ENCODE results near the gene CSPG4. TPM values are rescaled to one million over a fixed set of nuclear protein-coding genes. Genes with fewer than 3 reads are reported as not detected.
"Not testable (repeated sequence)": the region's sequence is repeated elsewhere in the genome, so short reads cannot be mapped to it uniquely, and the experiment has no call there.

The CSPG4 gene
- total and polyA plus RNA-seq, 9 donors = 56.6 to 110 (median 85.1) TPM

DNA sequence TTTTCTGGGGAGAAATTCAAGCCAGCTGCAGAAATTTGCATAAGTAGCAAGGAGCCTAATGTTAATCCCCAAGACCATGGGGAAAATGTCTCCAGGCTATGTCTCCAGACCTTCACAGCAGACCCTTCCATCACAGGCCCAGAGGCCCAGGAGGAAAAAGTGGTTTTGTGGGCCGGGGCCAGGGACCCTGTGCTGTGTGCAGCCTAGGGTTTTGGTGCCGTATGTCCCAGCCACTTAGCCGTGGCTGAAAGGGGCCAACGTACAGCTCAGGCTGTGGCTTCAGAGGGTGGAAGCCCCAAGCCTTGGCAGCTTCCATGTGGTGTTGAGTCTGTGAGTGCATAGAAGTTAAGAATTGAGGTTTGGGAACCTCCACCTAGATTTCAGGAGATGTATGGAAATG, 29.7 kb upstream of the CSPG4 start:
- 95% methylated on average over 4 of the region's 4 CpGs for WGBS (ENCODE audit: insufficient coverage)
- H3K27ac ChIP-seq (ENCODE audit: low read length); H3K36me3 ChIP-seq (ENCODE audit: control insufficient read depth, insufficient read depth, low read length); H3K9me3 ChIP-seq (replicated peaks; ENCODE audit: control insufficient read depth, low read depth, low read length); DNase-seq; H3K4me3 ChIP-seq (ENCODE audit: low read length): not testable (repeated sequence)
- Histone ChIP-seq H3K27me3 (ENCODE audit: control insufficient read depth, insufficient read depth, low read length) (peaks cover 20% of the 10 kb centered on the region), H3K4me1 (ENCODE audit: control insufficient read depth, insufficient read depth, low read length) (peaks cover 16% of the 10 kb centered on the region)

DNA sequence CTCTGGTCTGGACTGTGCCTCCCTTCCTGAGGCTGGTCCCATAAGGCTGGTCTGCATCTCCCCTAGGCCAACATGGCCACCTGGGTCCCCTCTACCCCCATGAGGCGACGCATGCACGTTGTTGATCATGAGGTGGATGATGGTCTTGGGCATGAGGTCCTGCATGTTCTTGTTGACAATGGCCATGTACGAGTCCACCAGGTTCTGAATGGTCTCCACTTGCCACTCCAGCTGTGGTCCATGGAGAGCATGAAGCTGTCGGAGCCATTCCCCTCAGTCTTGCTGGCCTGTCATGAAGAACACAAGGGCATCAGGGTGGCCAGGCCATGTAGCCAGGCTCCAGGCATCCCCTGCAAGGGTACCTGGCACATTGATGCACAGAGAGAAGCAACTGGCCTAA, 27.1 kb upstream of the CSPG4 start:
- Histone ChIP-seq H3K9me3 (replicated peaks; ENCODE audit: control insufficient read depth, low read depth, low read length) (no peaks in the 10 kb centered on the region), H3K27me3 (ENCODE audit: control insufficient read depth, insufficient read depth, low read length) (peaks cover 18% of the 10 kb centered on the region), H3K4me1 (ENCODE audit: control insufficient read depth, insufficient read depth, low read length) (peaks cover 20% of the 10 kb centered on the region), H3K4me3 (ENCODE audit: low read length) (no peak overlapping the region), H3K27ac (ENCODE audit: low read length) (no peak overlapping the region), H3K36me3 (ENCODE audit: control insufficient read depth, insufficient read depth, low read length) (no peaks in the 10 kb centered on the region)
- 89% methylated on average over 4 of the region's 5 CpGs for WGBS (ENCODE audit: insufficient coverage)
- DNase-seq = no peak

DNA sequence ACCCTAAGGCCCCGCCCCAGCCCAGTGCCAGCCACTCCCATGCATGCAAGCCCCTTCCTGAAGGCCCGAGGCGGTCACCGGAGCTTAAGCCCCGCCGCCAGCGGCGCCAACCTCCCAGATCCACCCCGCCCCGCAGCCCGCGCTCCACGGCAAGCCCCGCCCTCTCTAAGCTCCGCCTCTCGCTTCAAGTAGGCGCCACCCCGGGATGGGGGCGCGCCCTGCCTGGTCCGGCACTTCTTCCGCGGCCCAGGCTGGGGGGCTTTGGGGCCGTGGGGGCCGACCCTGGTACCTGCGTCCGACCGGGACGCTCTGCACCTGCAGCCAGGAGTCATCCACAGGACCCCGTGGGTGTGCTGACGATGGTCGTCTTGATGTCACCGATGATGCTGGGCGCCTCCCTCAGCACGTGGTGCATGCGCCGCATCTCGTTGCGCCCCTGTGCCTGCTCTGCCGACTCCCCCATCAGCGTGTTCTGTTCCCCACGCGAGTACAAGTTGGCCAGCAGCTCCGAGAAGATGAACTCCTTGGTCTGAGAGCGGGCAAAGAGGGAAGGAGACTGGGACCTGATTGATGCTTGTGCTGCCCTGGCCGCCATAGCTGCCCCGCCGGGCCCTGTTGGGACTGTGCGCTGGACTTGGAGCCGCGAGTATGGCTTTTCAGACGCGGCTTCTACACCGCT, 26.1 kb upstream of the CSPG4 start:
- 5% methylated on average over 54 of the region's 54 CpGs for WGBS (ENCODE audit: insufficient coverage)
- H3K27me3 ChIP-seq (ENCODE audit: control insufficient read depth, insufficient read depth, low read length) = peaks cover 20% of the 10 kb centered on the region
- peak overlapping the region; percentile 82 for H3K4me3 ChIP-seq (ENCODE audit: low read length)
- H3K27ac ChIP-seq (ENCODE audit: low read length) = no peak overlapping the region
- H3K36me3 ChIP-seq (ENCODE audit: control insufficient read depth, insufficient read depth, low read length) = no peaks in the 10 kb centered on the region
- H3K4me1 ChIP-seq (ENCODE audit: control insufficient read depth, insufficient read depth, low read length) = peaks cover 20% of the 10 kb centered on the region
- peak; percentile 96 for DNase-seq
- no peaks in the 10 kb centered on the region for H3K9me3 ChIP-seq (replicated peaks; ENCODE audit: control insufficient read depth, low read depth, low read length)

DNA sequence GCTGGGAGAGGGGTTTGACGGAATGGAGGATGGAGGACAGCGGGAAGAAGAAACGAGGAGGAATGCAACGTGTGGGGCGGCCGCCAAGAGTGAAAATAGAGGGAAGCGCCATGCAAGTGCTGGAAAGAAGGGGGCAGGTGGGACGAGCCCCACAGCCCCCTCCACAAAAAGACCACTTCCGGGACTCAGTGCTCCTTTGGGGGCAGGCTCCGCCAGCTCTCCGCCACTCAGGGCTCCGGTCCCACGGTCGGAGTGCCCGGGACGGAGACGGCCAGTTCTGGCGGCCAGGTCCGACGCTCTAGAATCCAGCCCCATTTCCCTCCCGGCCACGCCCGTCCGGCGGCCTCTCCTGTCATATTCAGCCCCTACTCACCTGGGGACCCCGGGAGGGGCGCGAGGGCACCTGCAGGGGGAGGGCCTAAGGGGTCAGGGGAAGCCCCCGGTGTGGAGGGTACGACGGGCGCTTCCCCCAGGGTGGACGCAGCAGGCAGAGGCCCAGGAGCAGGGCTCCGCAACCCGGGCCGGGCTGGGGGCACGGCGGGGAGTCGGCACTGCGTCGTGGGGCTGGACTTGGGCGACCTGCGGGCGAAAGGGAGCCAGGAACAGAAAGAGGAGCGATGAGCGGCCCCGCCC, 25.5 kb upstream of the CSPG4 start:
- peak overlapping the region; percentile 82 for H3K4me3 ChIP-seq (ENCODE audit: low read length)
- no peaks in the 10 kb centered on the region for H3K9me3 ChIP-seq (replicated peaks; ENCODE audit: control insufficient read depth, low read depth, low read length)
- peaks cover 21% of the 10 kb centered on the region for H3K27me3 ChIP-seq (ENCODE audit: control insufficient read depth, insufficient read depth, low read length)
- H3K36me3 ChIP-seq (ENCODE audit: control insufficient read depth, insufficient read depth, low read length) = no peaks in the 10 kb centered on the region
- DNase-seq = no peak
- peaks cover 22% of the 10 kb centered on the region for H3K4me1 ChIP-seq (ENCODE audit: control insufficient read depth, insufficient read depth, low read length)
- 1% methylated on average over 40 of the region's 47 CpGs for WGBS (ENCODE audit: insufficient coverage)
- no peak overlapping the region for H3K27ac ChIP-seq (ENCODE audit: low read length)

DNA sequence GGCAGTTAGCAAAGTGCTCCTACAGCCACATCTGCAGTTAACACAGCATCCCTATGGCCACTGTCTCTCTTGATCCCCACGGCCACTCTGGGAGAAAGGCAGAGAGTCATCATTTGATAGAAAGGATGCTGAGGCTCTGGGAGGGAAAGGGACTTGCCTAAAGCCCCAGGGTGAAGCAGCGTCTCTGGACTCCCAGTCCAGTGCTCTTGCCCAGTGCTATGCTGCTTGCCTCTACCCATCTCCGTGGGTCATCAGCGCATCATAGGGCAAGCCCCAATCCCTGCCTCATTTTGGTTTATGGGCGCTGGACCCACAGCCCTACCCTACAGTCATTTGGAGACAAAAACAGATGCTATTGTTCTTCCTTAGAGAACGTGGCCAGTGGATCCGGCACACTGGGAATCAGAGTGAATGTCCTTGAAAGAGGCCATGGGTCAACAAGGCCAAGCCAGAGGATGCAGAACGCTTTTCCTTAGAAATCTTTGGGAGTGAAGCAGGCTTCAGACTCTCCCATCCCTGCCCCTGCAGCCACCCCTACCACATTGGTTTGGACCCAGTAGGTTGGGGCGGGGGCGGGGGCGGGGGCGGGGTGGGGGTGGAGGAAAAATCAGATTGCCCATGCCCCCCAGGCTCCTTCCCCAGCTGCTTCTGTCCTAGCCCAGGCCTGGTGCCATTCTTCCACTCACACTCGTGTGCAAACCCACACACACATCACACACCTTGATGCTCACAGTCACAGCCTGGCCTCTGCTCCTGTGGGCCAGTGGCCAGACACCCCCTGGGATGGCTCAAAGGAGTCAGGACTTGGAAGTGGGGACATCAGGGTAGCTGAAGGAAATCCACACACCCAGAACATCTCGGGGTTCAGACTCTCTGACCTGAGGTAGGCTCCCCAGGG, 24.7 kb upstream of the CSPG4 start:
- not testable (repeated sequence) for H3K27ac ChIP-seq (ENCODE audit: low read length); DNase-seq; H3K9me3 ChIP-seq (replicated peaks; ENCODE audit: control insufficient read depth, low read depth, low read length); H3K36me3 ChIP-seq (ENCODE audit: control insufficient read depth, insufficient read depth, low read length)
- H3K4me1 ChIP-seq (ENCODE audit: control insufficient read depth, insufficient read depth, low read length) = peaks cover 29% of the 10 kb centered on the region
- H3K27me3 ChIP-seq (ENCODE audit: control insufficient read depth, insufficient read depth, low read length) = peaks cover 20% of the 10 kb centered on the region
- WGBS (ENCODE audit: insufficient coverage) = 64% methylated on average over 7 of the region's 14 CpGs
- H3K4me3 ChIP-seq (ENCODE audit: low read length) = peak overlapping the region; percentile 82

DNA sequence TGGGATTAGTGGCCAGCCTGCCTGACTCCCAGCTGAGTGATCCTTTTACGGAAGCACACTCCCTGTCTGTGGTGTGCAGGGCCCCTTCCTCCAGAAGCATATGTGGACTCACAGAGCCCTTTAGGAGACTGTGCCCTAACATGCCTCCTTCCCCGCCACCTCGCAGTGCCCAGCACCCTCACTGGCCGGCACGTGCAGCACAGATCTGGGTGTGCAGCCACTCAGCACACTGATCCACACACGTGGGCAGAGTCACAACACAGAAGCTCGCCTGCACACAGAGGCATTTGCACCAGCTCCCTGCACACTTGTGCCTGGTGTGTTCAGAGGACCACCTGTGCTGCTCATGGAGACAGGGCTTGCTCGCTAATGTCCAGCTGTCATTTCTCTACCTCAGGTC, 23.6 kb upstream of the CSPG4 start:
- Histone ChIP-seq H3K36me3 (ENCODE audit: control insufficient read depth, insufficient read depth, low read length) (no peaks in the 10 kb centered on the region), H3K4me1 (ENCODE audit: control insufficient read depth, insufficient read depth, low read length) (peaks cover 40% of the 10 kb centered on the region), H3K4me3 (ENCODE audit: low read length) (no peak overlapping the region), H3K27me3 (ENCODE audit: control insufficient read depth, insufficient read depth, low read length) (peaks cover 18% of the 10 kb centered on the region), H3K27ac (ENCODE audit: low read length) (no peak overlapping the region), H3K9me3 (replicated peaks; ENCODE audit: control insufficient read depth, low read depth, low read length) (no peaks in the 10 kb centered on the region)
- WGBS (ENCODE audit: insufficient coverage) = 68% methylated on average over 8 of the region's 8 CpGs
- DNase-seq = no peak

DNA sequence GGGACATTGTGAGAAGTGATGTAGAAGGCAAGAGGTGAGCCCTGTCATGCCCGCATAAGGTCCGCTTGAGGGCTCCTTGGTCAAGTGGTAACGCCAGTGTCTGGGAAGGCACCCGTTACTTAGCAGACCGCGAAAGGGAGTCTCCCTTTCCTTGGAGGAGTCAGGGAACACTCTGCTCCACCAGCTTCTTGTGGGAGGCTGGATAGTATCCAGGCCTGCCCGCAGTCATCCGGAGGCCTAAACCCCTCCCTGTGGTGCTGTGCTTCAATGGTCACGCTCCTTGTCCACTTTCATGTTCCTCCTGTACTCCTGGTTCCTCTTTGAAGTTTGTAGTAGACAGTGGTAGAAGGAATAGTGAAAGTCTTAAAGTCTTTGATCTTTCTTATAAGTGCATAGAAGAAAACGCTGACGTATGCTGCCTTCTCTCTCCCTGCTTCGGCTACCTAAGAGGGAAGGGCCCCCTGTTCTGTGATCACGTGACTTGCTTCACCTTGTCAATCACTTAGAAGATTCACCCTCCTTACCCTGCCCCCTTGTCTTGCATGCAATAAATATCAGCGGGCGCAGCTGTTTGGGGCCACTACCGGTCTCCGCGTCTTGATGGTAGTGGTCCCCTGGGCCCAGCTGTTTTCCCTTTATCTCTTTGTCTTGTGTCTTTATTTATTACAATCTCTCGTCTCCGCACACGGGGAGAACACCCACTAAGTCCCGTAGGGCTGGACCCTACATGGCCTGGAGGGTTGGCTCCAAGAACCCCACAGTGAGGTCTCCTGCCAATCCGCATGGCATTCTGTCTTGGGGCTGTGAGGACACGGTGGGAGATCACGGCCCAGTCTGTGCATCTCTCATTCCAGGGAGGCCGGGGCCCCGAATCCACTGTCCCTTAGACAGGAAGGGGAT, 22.5 kb upstream of the CSPG4 start:
- 67% methylated on average over 15 of the region's 27 CpGs for WGBS (ENCODE audit: insufficient coverage)

DNA sequence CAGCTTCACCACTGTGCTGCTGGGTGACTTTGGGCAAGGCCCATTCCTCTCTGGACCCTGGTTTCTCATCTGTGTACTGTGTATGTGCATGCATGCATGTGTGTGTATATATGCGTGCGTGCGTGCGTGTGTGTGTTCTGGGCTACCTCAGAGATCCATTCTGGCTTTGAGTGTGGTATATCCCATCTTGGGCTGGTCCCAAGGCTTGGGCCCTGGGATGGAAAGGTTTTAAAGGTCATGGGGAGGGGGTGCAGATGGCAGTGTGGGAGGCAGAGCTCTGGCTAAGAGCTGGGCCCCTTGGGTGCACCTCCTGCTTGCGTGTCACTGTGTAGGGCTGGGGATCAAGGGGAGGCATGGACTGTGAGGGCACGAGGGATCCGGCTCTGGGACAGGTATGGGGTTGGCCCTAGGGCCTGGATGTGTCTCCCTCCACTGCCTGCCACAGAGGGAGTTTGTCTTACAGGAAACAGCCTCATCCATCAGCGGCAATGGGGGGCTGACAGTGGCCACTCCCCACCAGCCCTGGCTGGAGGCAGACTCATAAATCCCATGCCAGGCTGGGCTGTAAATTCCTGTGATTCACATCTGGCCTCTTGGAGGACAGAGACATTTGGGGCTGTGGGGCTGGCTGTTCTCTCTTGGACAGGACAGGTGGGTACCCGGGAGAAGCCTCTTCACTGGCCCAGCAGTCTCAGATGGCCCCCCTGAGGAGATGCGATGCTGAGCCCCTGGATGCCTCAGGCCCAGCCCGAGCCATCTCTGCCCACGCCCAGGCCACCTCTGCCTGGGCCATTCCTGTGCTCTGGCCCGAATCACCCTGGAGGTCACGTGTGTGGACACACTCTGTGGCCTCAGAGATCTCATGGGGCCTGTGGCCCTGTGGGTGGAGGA, 21.4 kb upstream of the CSPG4 start:
- no peaks in the 10 kb centered on the region for H3K9me3 ChIP-seq (replicated peaks; ENCODE audit: control insufficient read depth, low read depth, low read length)
- no peak overlapping the region for H3K27ac ChIP-seq (ENCODE audit: low read length)
- H3K4me3 ChIP-seq (ENCODE audit: low read length) = no peak overlapping the region
- H3K4me1 ChIP-seq (ENCODE audit: control insufficient read depth, insufficient read depth, low read length) = peaks cover 43% of the 10 kb centered on the region
- no peaks in the 10 kb centered on the region for H3K36me3 ChIP-seq (ENCODE audit: control insufficient read depth, insufficient read depth, low read length)
- peak; percentile 14 for DNase-seq
- 77% methylated on average over 12 of the region's 14 CpGs for WGBS (ENCODE audit: insufficient coverage)
- peaks cover 11% of the 10 kb centered on the region for H3K27me3 ChIP-seq (ENCODE audit: control insufficient read depth, insufficient read depth, low read length)

More for the DNA sequence above, 22.5 kb upstream of the CSPG4 start:
- H3K36me3 ChIP-seq (ENCODE audit: control insufficient read depth, insufficient read depth, low read length); H3K27ac ChIP-seq (ENCODE audit: low read length); H3K4me3 ChIP-seq (ENCODE audit: low read length); DNase-seq; H3K9me3 ChIP-seq (replicated peaks; ENCODE audit: control insufficient read depth, low read depth, low read length): not testable (repeated sequence)
- Histone ChIP-seq H3K27me3 (ENCODE audit: control insufficient read depth, insufficient read depth, low read length) (peaks cover 17% of the 10 kb centered on the region), H3K4me1 (ENCODE audit: control insufficient read depth, insufficient read depth, low read length) (peaks cover 42% of the 10 kb centered on the region)

Data from muscle of leg (tissue), 11 donors.